H1 (cell line): ENCODE data around the gene ADRA2B. TPM values are rescaled to one million over a fixed set of nuclear protein-coding genes. Genes with fewer than 3 reads are reported as not detected.

ENCODE experiments used
- CTCF ChIA-PET: fragments of 300-600 bp; sonication (Branson Sonifier 250); formaldehyde crosslinking; loops from one replicate; lab custom pipeline; 2021; ENCODE audit not compliant: partially characterized antibody; lab: Charles Lee
- POLR2A ChIA-PET: fragments of 300-600 bp; sonication (Branson Sonifier 250); formaldehyde crosslinking; loops from one replicate; lab custom pipeline; 2021; ENCODE audit warnings: inconsistent platforms; ENCODE audit not compliant: partially characterized antibody; lab: Charles Lee
- DNase-seq, 2 experiments: peaks; one replicate each; pipeline versions ENCODE4 v3.0.0 to v3.0.0-alpha.2; 2010 to 2022; ENCODE audit warnings: low spot score in 2 of 2, low read depth in 1 of 2, mixed read lengths in 1 of 2
- FAIRE-seq: peaks from 2 replicates; lab custom pipeline; 2011; peaks lifted over from hg19 to GRCh38; lab: Jason Lieb, UNC
- H2AFZ ChIP-seq: 2 replicates; pipeline ENCODE4 v1.8.1; 2012; ENCODE audit warnings: low read length, inconsistent platforms
- H2AK5ac ChIP-seq: 2 replicates; pipeline ENCODE4 v1.6.1; 2013; ENCODE audit warnings: low read depth, low read length
- H2BK120ac ChIP-seq: replicated peaks from 2 replicates; pipeline ENCODE3; 2013; ENCODE audit warnings: low read depth, low read length, inconsistent platforms
- H2BK12ac ChIP-seq: 2 replicates; pipeline ENCODE4 v1.6.1; 2013; ENCODE audit warnings: low read depth, low read length
- H2BK15ac ChIP-seq: 2 replicates; pipeline ENCODE4 v1.6.1; 2013; ENCODE audit warnings: low read length
- H2BK20ac ChIP-seq: 2 replicates; pipeline ENCODE4 v1.6.1; 2013; ENCODE audit warnings: low read length
- H2BK5ac ChIP-seq: 2 replicates; pipeline ENCODE4 v1.6.1; 2013; ENCODE audit warnings: low read depth, low read length
- H3K14ac ChIP-seq: 2 replicates; pipeline ENCODE4 v1.6.1; 2013; ENCODE audit warnings: inconsistent platforms; ENCODE audit not compliant: insufficient read length
- H3K18ac ChIP-seq: 2 replicates; pipeline ENCODE4 v1.6.1; 2013; ENCODE audit warnings: low read length; ENCODE audit errors: extremely low read depth
- H3K23ac ChIP-seq: 2 replicates; pipeline ENCODE4 v1.6.1; 2013; ENCODE audit warnings: inconsistent platforms; ENCODE audit not compliant: insufficient read length
- H3K23me2 ChIP-seq: 2 replicates; pipeline ENCODE4 v1.6.1; 2013; ENCODE audit warnings: low read depth, low read length
- H3K27ac ChIP-seq: 2 replicates; pipeline ENCODE4 v1.6.1; 2011; ENCODE audit warnings: low read depth, low read length, inconsistent platforms
- H3K27me3 ChIP-seq, 4 experiments: replicated peaks in 1 of 4; 1 replicate in 1 of 4; 2 replicates in 3 of 4; pipeline versions ENCODE4 v1.6.1 to v1.8.1; 2011 to 2013; ENCODE audit warnings: low read length in 3 of 4, mild to moderate bottlenecking in 3 of 4, inconsistent platforms in 2 of 4, mixed read lengths in 2 of 4, moderate library complexity in 1 of 4; ENCODE audit not compliant: control insufficient read depth in 3 of 4, insufficient read depth in 3 of 4; ENCODE audit errors: extremely low read depth in 1 of 4
- H3K36me3 ChIP-seq, 4 experiments: 2 replicates each; pipeline versions ENCODE4 v1.6.1 to v1.8.1; 2011 to 2013; ENCODE audit warnings: mild to moderate bottlenecking in 4 of 4, low read length in 3 of 4, moderate library complexity in 2 of 4, control low read depth in 1 of 4, inconsistent platforms in 1 of 4; ENCODE audit not compliant: insufficient read depth in 4 of 4, control insufficient read depth in 2 of 4
- H3K4ac ChIP-seq: replicated peaks from 2 replicates; pipeline ENCODE3; 2013; ENCODE audit warnings: low read length, low read depth, mixed read lengths, inconsistent platforms; ENCODE audit not compliant: insufficient read length
- H3K4me1 ChIP-seq, 4 experiments: replicated peaks in 1 of 4; 1 replicate in 1 of 4; 2 replicates in 3 of 4; pipeline versions ENCODE4 v1.6.1 to v1.8.1; 2011 to 2013; ENCODE audit warnings: low read length in 3 of 4, inconsistent platforms in 2 of 4, mixed read lengths in 1 of 4; ENCODE audit not compliant: insufficient read depth in 4 of 4, control insufficient read depth in 3 of 4
- H3K4me2 ChIP-seq, 2 experiments: 2 replicates each; pipeline versions ENCODE4 v1.6.1 to v1.8.1; 2011 to 2013; ENCODE audit warnings: low read depth in 2 of 2, low read length in 2 of 2, control low read depth in 1 of 2, inconsistent platforms in 1 of 2, mild to moderate bottlenecking in 1 of 2; ENCODE audit not compliant: insufficient read depth in 1 of 2
- H3K4me3 ChIP-seq, 4 experiments: fragments of 200-600, 300-600 bp in 1 of 4; sonication (generic), shearing (Covaris generic), sonication (Bioruptor Twin) in 1 of 4; 2 replicates each; pipeline versions ENCODE4 v1.5.1 to v1.8.1; 2011 to 2016; ENCODE audit warnings: low read length in 4 of 4, low read depth in 3 of 4, control low read depth in 2 of 4, inconsistent platforms in 2 of 4, mild to moderate bottlenecking in 2 of 4, mixed read lengths in 1 of 4, moderate library complexity in 1 of 4; ENCODE audit not compliant: insufficient read depth in 2 of 4; ENCODE audit errors: extremely low read depth in 1 of 4
- H3K56ac ChIP-seq: replicated peaks from 2 replicates; pipeline ENCODE3; 2013; ENCODE audit warnings: low read depth, mild to moderate bottlenecking, mixed read lengths, low read length, inconsistent platforms; ENCODE audit not compliant: insufficient read length
- H3K79me1 ChIP-seq: 2 replicates; pipeline ENCODE4 v1.6.1; 2013; ENCODE audit warnings: low read depth, low read length, control low read depth
- H3K79me2 ChIP-seq, 2 experiments: 2 replicates each; pipeline versions ENCODE4 v1.6.1 to v1.8.1; 2012 to 2013; ENCODE audit warnings: low read length in 2 of 2, mild to moderate bottlenecking in 2 of 2, inconsistent platforms in 1 of 2; ENCODE audit not compliant: insufficient read depth in 2 of 2, control insufficient read depth in 1 of 2
- H3K9ac ChIP-seq, 4 experiments: replicated peaks in 1 of 4; 1 replicate in 1 of 4; 2 replicates in 3 of 4; pipeline versions ENCODE4 v1.6.1 to v1.8.1; 2011 to 2013; ENCODE audit warnings: low read depth in 3 of 4, low read length in 3 of 4, control low read depth in 2 of 4, mild to moderate bottlenecking in 2 of 4, moderate library complexity in 2 of 4, inconsistent platforms in 1 of 4; ENCODE audit errors: extremely low read depth in 1 of 4
- H3K9me3 ChIP-seq, 2 experiments: 2 replicates each; pipeline versions ENCODE4 v1.6.1 to v1.8.1; 2012 to 2013; ENCODE audit warnings: mild to moderate bottlenecking in 2 of 2, moderate library complexity in 2 of 2, control low read depth in 1 of 2, inconsistent platforms in 1 of 2, low read depth in 1 of 2, low read length in 1 of 2, mixed read lengths in 1 of 2; ENCODE audit not compliant: insufficient read depth in 2 of 2
- H4K20me1 ChIP-seq, 2 experiments: replicated peaks in 1 of 2; 2 replicates each; pipeline versions ENCODE3 to v1.8.1; 2011 to 2013; ENCODE audit warnings: inconsistent platforms in 2 of 2, low read length in 2 of 2, mild to moderate bottlenecking in 1 of 2; ENCODE audit not compliant: insufficient read depth in 2 of 2, control insufficient read depth in 1 of 2
- H4K5ac ChIP-seq: 2 replicates; pipeline ENCODE4 v1.6.1; 2013; ENCODE audit warnings: low read length, low read depth, mixed read lengths, inconsistent platforms; ENCODE audit not compliant: insufficient read length
- H4K8ac ChIP-seq: 2 replicates; pipeline ENCODE4 v1.8.0; 2013; ENCODE audit warnings: mild to moderate bottlenecking, moderate library complexity, low read length, inconsistent platforms; ENCODE audit not compliant: insufficient read depth; ENCODE audit errors: extremely low read depth
- H4K91ac ChIP-seq: replicated peaks from 2 replicates; pipeline ENCODE3; 2013; ENCODE audit warnings: low read length, mixed read lengths, inconsistent platforms; ENCODE audit not compliant: insufficient read length
- CEBPB ChIP-seq: IDR thresholded peaks from 2 replicates; pipeline ENCODE4 v1.6.1; 2012; ENCODE audit warnings: low read depth, low read length
- CHD1 ChIP-seq: IDR thresholded peaks from 2 replicates; pipeline ENCODE4 v1.6.1; 2012; ENCODE audit warnings: low read depth, low read length, improper control_type of control experiment
- HDAC2 ChIP-seq, 2 experiments: fragments of 300-600 bp in 1 of 2; sonication (generic) in 1 of 2; IDR thresholded peaks; 2 replicates each; pipeline ENCODE4 v1.6.1; 2011 to 2012; ENCODE audit warnings: low read depth in 2 of 2, low read length in 2 of 2, mild to moderate bottlenecking in 2 of 2, moderate library complexity in 2 of 2, borderline replicate concordance in 1 of 2, inconsistent platforms in 1 of 2
- NANOG ChIP-seq: IDR thresholded peaks from 2 replicates; pipeline ENCODE4 v1.6.1; 2011; ENCODE audit warnings: low read length, low read depth, mild to moderate bottlenecking, inconsistent platforms; ENCODE audit not compliant: insufficient read depth, poor library complexity, severe bottlenecking
- RXRA ChIP-seq: IDR thresholded peaks from 2 replicates; pipeline ENCODE4 v1.6.1; 2011; ENCODE audit warnings: low read depth, mild to moderate bottlenecking, low read length, moderate library complexity; ENCODE audit not compliant: insufficient read depth
- WGBS, 2 experiments: shearing (Covaris generic) in 1 of 2; methylation state at CpG; one replicate each; pipeline versions ENCODE4 v1.1.6 to v1.1.7; 2013 to 2015; ENCODE audit warnings: low lambda C conversion rate in 2 of 2, mixed read lengths in 2 of 2, inconsistent platforms in 1 of 2, low coverage in 1 of 2, missing lambda C conversion rate in 1 of 2; ENCODE audit not compliant: insufficient replicate concordance in 2 of 2, insufficient coverage in 1 of 2, insufficient read length in 1 of 2; ENCODE audit errors: extremely low coverage in 1 of 2, missing lambda C conversion rate in 1 of 2; 5-methylcytosine and 5-hydroxymethylcytosine counted together
- polyA plus RNA-seq, 7 experiments: library from polyadenylated mRNA; depleted of rRNA in 3 of 7; stranded (reverse) in 5 of 7; unstranded in 2 of 7; fragments of >200 nt in 5 of 7; fragments of 200-250 nt in 2 of 7; gene quantifications; 1 replicate in 5 of 7; 2 replicates in 1 of 7; 4 replicates in 1 of 7; pipeline versions ENCODE4 v1.2.1 to v1.2.3, GENCODE V29; 2011 to 2013; ENCODE audit warnings: missing spikeins in 2 of 7, mixed read lengths in 2 of 7
- total RNA-seq: library from RNA; stranded (reverse); fragmentation: NEBNext Ultra II Directional; extraction: Animal tissue kit (Norgen Biotek cat#: 25700); gene quantifications from 2 replicates; pipeline ENCODE4 v1.2.1, GENCODE V29; 2021
- TF ChIP-seq, protein P1 (sequence below), 3 experiments: IDR thresholded peaks; 1 replicate in 2 of 3; 2 replicates in 1 of 3; pipeline versions ENCODE4 v1.5.1 to v1.6.1; 2011; ENCODE audit warnings: low read length in 3 of 3, mild to moderate bottlenecking in 3 of 3, inconsistent platforms in 2 of 3, low read depth in 1 of 3, moderate library complexity in 1 of 3; ENCODE audit not compliant: insufficient read depth in 1 of 3; ENCODE audit errors: control extremely low read depth in 1 of 3

Gene ADRA2B
- total and polyA plus RNA-seq, 2 of the 8 experiments (the other 6 are each of a cell fraction or from before 2014, with no cell fraction given) = 5.8 to 6.5 TPM

GRCh38 chr2:96103761-96104486, 12.4 kb downstream of the ADRA2B start:
- H3K4me1 ChIP-seq = peaks cover 0 to 26% (median 14%) of the 10 kb centered on the region in 4 experiments; a peak in 6 of 7 replicates
- 56% methylated on average over 5 of the region's 6 CpGs; no CpG with 5 or more reads in 1 of the 2 experiments for whole genome bisulfite sequencing, 2 experiments
- H3K18ac ChIP-seq = peak overlapping the region; percentile 71
- H3K23ac ChIP-seq = no peak overlapping the region
- no peaks in the 10 kb centered on the region for H3K79me2 ChIP-seq
- no peaks in the 10 kb centered on the region for H3K36me3 ChIP-seq
- no peak overlapping the region for H2BK20ac ChIP-seq
- peak overlapping the region; percentile 6; the same call in 1 of the 2 replicates for H2BK12ac ChIP-seq
- H3K9me3 ChIP-seq = peaks cover 4 to 11% of the 10 kb centered on the region in 2 experiments
- H2AFZ ChIP-seq = peak overlapping the region; percentile 91; the same call in 1 of the 2 replicates
- H4K5ac ChIP-seq = no peak overlapping the region
- peak overlapping the region; percentile 81; the same call in 1 of the 2 replicates for H2BK15ac ChIP-seq
- H3K4me3 ChIP-seq = no peak overlapping the region
- POLR2A ChIA-PET = no interaction called here
- H3K4me2 ChIP-seq = no peak overlapping the region
- peak overlapping the region; percentile 20 for H4K91ac ChIP-seq
- peaks cover 2% of the 10 kb centered on the region; the same call in 1 of the 2 replicates for H3K23me2 ChIP-seq
- H3K79me1 ChIP-seq = no peaks in the 10 kb centered on the region
- CTCF ChIA-PET = interaction anchor here (0.6 to 7.2 kb wide), 4 partner anchors 12 to 125 kb away, joined by 3 to 61 read pairs (median 4); partner anchors contain the start of gene ADRA2B
- 0 out of 2 replicates have a peak overlapping the region, but pooled peaks have one; percentile 7 for H4K8ac ChIP-seq
- no peaks in the 10 kb centered on the region for H3K27me3 ChIP-seq
- DNase-seq (no peak), FAIRE-seq (no peak)
- H3K9ac ChIP-seq = no peak overlapping the region
- H3K14ac ChIP-seq = no peak overlapping the region
- H3K27ac ChIP-seq = no peak overlapping the region
- no peak overlapping the region for H2BK120ac ChIP-seq
- no peak overlapping the region for H3K4ac ChIP-seq
- H2AK5ac ChIP-seq = no peak overlapping the region
- H3K56ac ChIP-seq = no peak overlapping the region
- no peaks in the 10 kb centered on the region for H4K20me1 ChIP-seq
- 0 out of 2 replicates have a peak overlapping the region, but pooled peaks have one; percentile 56 for H2BK5ac ChIP-seq
- TF ChIP-seq RXRA (no peak), NANOG (no peak), CHD1 (no peak), HDAC2 (IDR thresholded peaks at IDR 0.05; ENCODE audit: borderline replicate concordance in 1 of 2, low read depth in 2 of 2, low read length in 2 of 2) (no peak), CEBPB (no peak)
- TF ChIP-seq, protein P1, sequence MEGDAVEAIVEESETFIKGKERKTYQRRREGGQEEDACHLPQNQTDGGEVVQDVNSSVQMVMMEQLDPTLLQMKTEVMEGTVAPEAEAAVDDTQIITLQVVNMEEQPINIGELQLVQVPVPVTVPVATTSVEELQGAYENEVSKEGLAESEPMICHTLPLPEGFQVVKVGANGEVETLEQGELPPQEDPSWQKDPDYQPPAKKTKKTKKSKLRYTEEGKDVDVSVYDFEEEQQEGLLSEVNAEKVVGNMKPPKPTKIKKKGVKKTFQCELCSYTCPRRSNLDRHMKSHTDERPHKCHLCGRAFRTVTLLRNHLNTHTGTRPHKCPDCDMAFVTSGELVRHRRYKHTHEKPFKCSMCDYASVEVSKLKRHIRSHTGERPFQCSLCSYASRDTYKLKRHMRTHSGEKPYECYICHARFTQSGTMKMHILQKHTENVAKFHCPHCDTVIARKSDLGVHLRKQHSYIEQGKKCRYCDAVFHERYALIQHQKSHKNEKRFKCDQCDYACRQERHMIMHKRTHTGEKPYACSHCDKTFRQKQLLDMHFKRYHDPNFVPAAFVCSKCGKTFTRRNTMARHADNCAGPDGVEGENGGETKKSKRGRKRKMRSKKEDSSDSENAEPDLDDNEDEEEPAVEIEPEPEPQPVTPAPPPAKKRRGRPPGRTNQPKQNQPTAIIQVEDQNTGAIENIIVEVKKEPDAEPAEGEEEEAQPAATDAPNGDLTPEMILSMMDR (IDR thresholded peaks at IDR 0.05; ENCODE audit: control extremely low read depth in 1 of 3, insufficient read depth in 1 of 3, low read depth in 1 of 3, low read length in 3 of 3) = no peak
